Measurements from ENCODE around the gene PLEKHG3.

The PLEKHG3 gene

DNA sequence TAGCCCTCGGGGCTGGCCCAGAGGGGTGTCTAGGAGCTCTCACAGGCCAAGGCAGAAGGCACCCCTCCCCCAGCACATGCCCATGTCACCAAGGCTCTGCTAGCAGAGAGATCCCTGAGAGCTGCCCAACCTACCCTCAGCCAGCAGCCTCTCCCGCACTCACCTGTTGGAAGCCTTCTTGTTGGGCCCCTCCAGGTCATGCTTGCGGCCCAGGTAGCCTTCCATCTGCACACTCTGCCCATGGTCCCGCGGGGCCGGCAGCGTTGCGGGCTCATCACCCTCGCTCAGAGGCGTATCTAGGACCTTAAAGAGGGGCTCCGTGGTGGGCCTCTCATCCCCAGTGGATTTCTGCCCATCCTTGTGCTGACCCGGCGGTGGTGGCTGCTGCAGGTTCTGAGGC lies 49.1 kb downstream of the PLEKHG3 start:
- ChIA-PET POLR2A (no interaction called here), CTCF (interaction anchor here (0.6 to 1.9 kb wide), 3 partner anchors 9 to 82 kb away, joined by 3 to 6 read pairs (median 3); no protein-coding TSS in a partner anchor)
- H3K4me3 ChIP-seq (ENCODE audit: low read depth, low read length): no peak overlapping the region
- DNase-seq (ENCODE audit: low read depth, low spot score): no peak
- TF ChIP-seq, protein P1, sequence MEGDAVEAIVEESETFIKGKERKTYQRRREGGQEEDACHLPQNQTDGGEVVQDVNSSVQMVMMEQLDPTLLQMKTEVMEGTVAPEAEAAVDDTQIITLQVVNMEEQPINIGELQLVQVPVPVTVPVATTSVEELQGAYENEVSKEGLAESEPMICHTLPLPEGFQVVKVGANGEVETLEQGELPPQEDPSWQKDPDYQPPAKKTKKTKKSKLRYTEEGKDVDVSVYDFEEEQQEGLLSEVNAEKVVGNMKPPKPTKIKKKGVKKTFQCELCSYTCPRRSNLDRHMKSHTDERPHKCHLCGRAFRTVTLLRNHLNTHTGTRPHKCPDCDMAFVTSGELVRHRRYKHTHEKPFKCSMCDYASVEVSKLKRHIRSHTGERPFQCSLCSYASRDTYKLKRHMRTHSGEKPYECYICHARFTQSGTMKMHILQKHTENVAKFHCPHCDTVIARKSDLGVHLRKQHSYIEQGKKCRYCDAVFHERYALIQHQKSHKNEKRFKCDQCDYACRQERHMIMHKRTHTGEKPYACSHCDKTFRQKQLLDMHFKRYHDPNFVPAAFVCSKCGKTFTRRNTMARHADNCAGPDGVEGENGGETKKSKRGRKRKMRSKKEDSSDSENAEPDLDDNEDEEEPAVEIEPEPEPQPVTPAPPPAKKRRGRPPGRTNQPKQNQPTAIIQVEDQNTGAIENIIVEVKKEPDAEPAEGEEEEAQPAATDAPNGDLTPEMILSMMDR (IDR thresholded peaks at IDR 0.05; ENCODE audit: insufficient read depth, low read length, missing control alignments): no peak

DNA sequence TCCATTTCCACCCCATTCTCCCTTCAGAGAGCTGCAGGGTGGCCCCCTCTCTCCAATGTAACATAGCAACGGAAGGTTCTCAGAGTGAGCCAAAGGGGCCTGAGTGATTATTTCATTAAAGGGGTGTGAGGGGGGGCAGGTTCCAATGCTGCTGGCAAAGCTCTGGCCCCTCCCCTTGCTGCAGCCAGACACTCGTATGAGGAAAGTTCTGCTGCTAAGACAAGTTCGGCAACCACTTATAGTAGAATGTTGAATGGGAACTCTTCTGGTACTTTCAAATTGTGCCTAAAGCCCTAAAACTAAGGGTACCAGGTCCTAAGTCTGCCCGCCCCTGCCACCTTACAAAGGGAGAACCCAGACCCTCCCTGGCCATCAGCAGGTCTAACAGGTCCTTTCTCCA lies 49.8 kb downstream of the PLEKHG3 start:
- DNase-seq (ENCODE audit: low read depth, low spot score): no peak
- TF ChIP-seq, protein P1 (IDR thresholded peaks at IDR 0.05; ENCODE audit: insufficient read depth, low read length, missing control alignments): no peak
- CTCF ChIA-PET: interaction anchor here (1.1 kb wide), 1 partner anchor 83 kb away, joined by 3 read pairs; no protein-coding TSS in a partner anchor
- POLR2A ChIA-PET: no interaction called here
- no peak overlapping the region for H3K4me3 ChIP-seq (ENCODE audit: low read depth, low read length)

DNA sequence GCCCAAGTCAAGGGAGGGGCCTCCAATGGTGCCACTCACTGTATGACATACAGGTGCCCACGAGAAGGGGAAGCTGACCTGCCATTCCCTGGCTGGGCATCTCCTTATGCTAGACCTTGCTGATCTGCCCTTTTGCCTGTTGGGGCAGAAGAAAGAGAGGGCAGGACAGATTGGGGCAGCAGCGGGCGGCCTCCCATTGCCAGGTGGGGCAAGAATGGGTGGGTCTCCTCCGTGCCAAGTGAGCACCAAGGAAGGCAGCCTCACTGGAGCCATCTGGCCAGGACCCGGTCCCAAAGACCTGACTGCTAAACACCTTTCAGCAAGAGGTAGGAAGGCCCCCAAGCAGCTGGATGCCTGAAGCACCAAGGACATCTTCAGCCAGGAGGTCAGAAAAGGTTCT lies 50.5 kb downstream of the PLEKHG3 start:
- ChIA-PET CTCF (no interaction called here), POLR2A (no interaction called here)
- DNase-seq (ENCODE audit: low read depth, low spot score): no peak

DNA sequence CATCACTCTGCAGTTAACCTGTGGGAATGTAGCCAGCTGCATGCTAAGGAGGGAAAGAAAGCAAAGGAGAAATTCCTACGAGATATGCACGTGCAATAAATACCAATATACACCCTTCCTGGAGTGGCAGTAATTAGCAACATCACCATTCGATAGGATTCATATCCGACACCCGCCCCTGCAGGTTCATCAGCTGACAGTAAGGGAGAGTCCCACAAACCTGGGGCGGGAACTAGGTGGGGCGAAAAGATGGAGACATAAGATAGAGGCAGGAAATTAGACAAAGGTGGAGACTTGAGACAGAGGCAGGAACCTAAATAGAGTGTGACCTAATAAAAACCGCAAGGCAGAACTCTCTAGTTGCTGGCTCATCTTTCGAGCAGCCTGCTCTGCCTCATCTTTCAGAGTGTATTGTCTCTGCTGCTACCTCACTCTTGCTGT lies 51.6 kb downstream of the PLEKHG3 start:
- no peak overlapping the region for H3K4me3 ChIP-seq (ENCODE audit: low read depth, low read length)
- TF ChIP-seq, protein P1 (IDR thresholded peaks at IDR 0.05; ENCODE audit: insufficient read depth, low read length, missing control alignments): no peak
- ChIA-PET POLR2A (no interaction called here), CTCF (interaction anchor here (0.8 kb wide), 1 partner anchor 83 kb away, joined by 3 read pairs; no protein-coding TSS in a partner anchor)
- DNase-seq (ENCODE audit: low read depth, low spot score): no peak

More for the DNA sequence above, 50.5 kb downstream of the PLEKHG3 start:
- TF ChIP-seq, protein P1 (IDR thresholded peaks at IDR 0.05; ENCODE audit: insufficient read depth, low read length, missing control alignments): no peak
- H3K4me3 ChIP-seq (ENCODE audit: low read depth, low read length): no peak overlapping the region

DNA sequence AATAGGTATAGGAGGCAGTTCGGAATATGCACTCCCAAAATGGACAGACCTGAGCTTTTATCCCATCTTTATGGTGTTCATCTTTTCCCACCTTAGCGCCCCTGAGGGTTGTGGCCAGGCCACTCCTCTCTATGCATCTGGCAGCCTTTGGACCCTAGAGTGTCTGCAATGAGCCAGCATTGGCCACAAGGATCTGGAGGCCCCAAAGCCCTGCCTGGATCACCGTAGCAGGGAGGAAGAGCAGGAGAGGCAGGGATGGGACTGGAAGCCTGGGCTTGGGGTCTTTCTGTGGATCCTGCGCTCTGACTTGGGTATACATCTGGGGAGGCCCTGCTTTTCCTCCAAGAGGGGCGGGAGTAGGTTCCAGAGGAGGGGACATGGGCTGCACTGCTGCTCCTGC lies 52.5 kb downstream of the PLEKHG3 start:
- no peak for DNase-seq (ENCODE audit: low read depth, low spot score)
- H3K4me3 ChIP-seq (ENCODE audit: low read depth, low read length): no peak overlapping the region
- TF ChIP-seq, protein P1 (IDR thresholded peaks at IDR 0.05; ENCODE audit: insufficient read depth, low read length, missing control alignments): no peak
- ChIA-PET CTCF (interaction anchor here (0.8 kb wide), 1 partner anchor 84 kb away, joined by 3 read pairs; no protein-coding TSS in a partner anchor), POLR2A (no interaction called here)

DNA sequence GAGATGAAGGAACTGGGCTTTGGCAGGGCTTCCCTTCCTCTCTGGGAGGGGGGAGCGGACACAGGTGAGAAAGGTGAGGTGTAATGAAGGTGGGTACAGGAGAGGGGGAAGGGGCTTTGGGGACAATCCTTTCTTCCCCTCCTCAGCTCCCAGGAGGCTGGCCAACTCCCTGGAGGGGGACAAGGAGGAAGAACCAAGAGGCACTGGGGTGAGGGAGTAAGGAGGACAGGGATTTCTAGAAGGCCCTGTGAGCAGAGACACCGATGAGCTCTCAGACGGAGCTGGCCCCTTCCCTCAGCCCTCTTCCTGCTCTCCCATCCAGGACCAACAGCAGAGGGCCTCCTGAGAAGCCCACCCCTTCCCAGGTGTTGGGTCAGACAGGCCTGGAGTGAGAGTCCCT lies 53.4 kb downstream of the PLEKHG3 start:
- H3K4me3 ChIP-seq (ENCODE audit: low read depth, low read length): no peak overlapping the region
- POLR2A ChIA-PET: no interaction called here
- TF ChIP-seq, protein P1 (IDR thresholded peaks at IDR 0.05; ENCODE audit: insufficient read depth, low read length, missing control alignments): no peak
- no peak for DNase-seq (ENCODE audit: low read depth, low spot score)
- CTCF ChIA-PET: interaction anchor here (0.8 to 2.4 kb wide), 2 partner anchors 42 to 273 kb away, joined by 3 to 8 read pairs; no protein-coding TSS in a partner anchor

Measured in AG04449 (cell line).